ENCODE results near the gene MAMSTR. TPM values are rescaled to one million over a fixed set of nuclear protein-coding genes. Genes with fewer than 3 reads are reported as not detected.

MAMSTR gene
- total RNA-seq, 1 donor from 2014 or later = 2.7 TPM

GRCh38 chr19:48755084-48755641 lies 35.6 kb upstream of the MAMSTR start, which contains the start of gene FGF21:
Gene FGF21 (plus strand): TSS chr19:48755524. CDS start chr19:48756237, 713 bp downstream.
- H3K27ac Mint-ChIP-seq (ENCODE audit: unreplicated experiment) = no peak within 1 kb of the TSS
- peaks cover 2% of the 10 kb centered on the region for H3K9me3 Mint-ChIP-seq (ENCODE audit: unreplicated experiment)
- no peak for DNase-seq
- no peak within 1 kb of the TSS for H3K4me3 Mint-ChIP-seq (ENCODE audit: unreplicated experiment)
- H3K36me3 Mint-ChIP-seq (ENCODE audit: unreplicated experiment) = no peaks in the 10 kb centered on the region
- no peak for TF ChIP-seq CTCF (IDR thresholded peaks at IDR 0.05; ENCODE audit: partially characterized antibody, unreplicated experiment)
- peaks cover 7% of the 10 kb centered on the region for H3K4me1 Mint-ChIP-seq (ENCODE audit: low read depth, unreplicated experiment)
- H3K27me3 Mint-ChIP-seq (ENCODE audit: unreplicated experiment) = peaks cover 18% of the 10 kb centered on the region

- peak within 1 kb of the TSS; percentile 92 for H3K4me3 Mint-ChIP-seq (ENCODE audit: unreplicated experiment)
Measured at GRCh38 chr19:48752496-48753365, 33.2 kb upstream of the MAMSTR start, which contains the start of gene FUT1. Gene FUT1 (minus strand): TSS chr19:48752641. CDS start chr19:48751281, 1,360 bp downstream.

GRCh38 chr19:48751845-48752495 lies 32.4 kb upstream of the MAMSTR start:
- H3K9me3 Mint-ChIP-seq (ENCODE audit: unreplicated experiment) = peaks cover 2% of the 10 kb centered on the region
- peaks cover 7% of the 10 kb centered on the region for H3K4me1 Mint-ChIP-seq (ENCODE audit: low read depth, unreplicated experiment)
- peak overlapping the region; percentile 84 for H3K4me3 Mint-ChIP-seq (ENCODE audit: unreplicated experiment)
- no peaks in the 10 kb centered on the region for H3K36me3 Mint-ChIP-seq (ENCODE audit: unreplicated experiment)
- peaks cover 18% of the 10 kb centered on the region for H3K27me3 Mint-ChIP-seq (ENCODE audit: unreplicated experiment)
- no peak for DNase-seq
- peak overlapping the region; percentile 15 for H3K27ac Mint-ChIP-seq (ENCODE audit: unreplicated experiment)
- TF ChIP-seq CTCF (IDR thresholded peaks at IDR 0.05; ENCODE audit: partially characterized antibody, unreplicated experiment) = no peak

More at GRCh38 chr19:48752496-48753365, 33.2 kb upstream of the MAMSTR start, which contains the start of gene FUT1:
- no peaks in the 10 kb centered on the region for H3K36me3 Mint-ChIP-seq (ENCODE audit: unreplicated experiment)
- H3K4me1 Mint-ChIP-seq (ENCODE audit: low read depth, unreplicated experiment) = peaks cover 7% of the 10 kb centered on the region
- H3K27ac Mint-ChIP-seq (ENCODE audit: unreplicated experiment) = peak within 1 kb of the TSS; percentile 55
- peak; percentile 58 for TF ChIP-seq CTCF (IDR thresholded peaks at IDR 0.05; ENCODE audit: partially characterized antibody, unreplicated experiment)
- H3K27me3 Mint-ChIP-seq (ENCODE audit: unreplicated experiment) = peaks cover 18% of the 10 kb centered on the region
- peak; percentile 60 for DNase-seq
- peaks cover 2% of the 10 kb centered on the region for H3K9me3 Mint-ChIP-seq (ENCODE audit: unreplicated experiment)

GRCh38 chr19:48750771-48751504 lies 31.4 kb upstream of the MAMSTR start:
- Mint-ChIP-seq H3K36me3 (ENCODE audit: unreplicated experiment) (no peaks in the 10 kb centered on the region), H3K27me3 (ENCODE audit: unreplicated experiment) (peaks cover 18% of the 10 kb centered on the region), H3K4me1 (ENCODE audit: low read depth, unreplicated experiment) (peaks cover 7% of the 10 kb centered on the region), H3K27ac (ENCODE audit: unreplicated experiment) (no peak overlapping the region), H3K4me3 (ENCODE audit: unreplicated experiment) (peak overlapping the region; percentile 74), H3K9me3 (ENCODE audit: unreplicated experiment) (peaks cover 6% of the 10 kb centered on the region)
- no peak for DNase-seq
- TF ChIP-seq CTCF (IDR thresholded peaks at IDR 0.05; ENCODE audit: partially characterized antibody, unreplicated experiment) = no peak

Data from glutamatergic neuron (in vitro differentiated cells).